Thyroid gland (tissue), 4 donors: ENCODE data around the gene MRPS11. TPM values are rescaled to one million over a fixed set of nuclear protein-coding genes. Genes with fewer than 3 reads are reported as not detected.

Source experiments
- DNase-seq, 2 donors: peaks; one replicate each; pipeline ENCODE4 v3.0.0-alpha.2; 2019
- H3K27ac ChIP-seq, 3 donors: fragments of 200-600 bp; sonication (generic); 1 replicate in 2 of 3; 2 replicates in 1 of 3; pipeline ENCODE4 v1.5.1; 2016 to 2019; ENCODE audit warnings: mild to moderate bottlenecking in 1 of 3, moderate library complexity in 1 of 3
- H3K27me3 ChIP-seq: fragments of 200-600 bp; sonication (generic); one replicate; pipeline ENCODE4 v1.5.1; 2019
- H3K36me3 ChIP-seq, 2 donors: fragments of 200-600 bp; sonication (generic); one replicate each; pipeline ENCODE4 v1.5.1; 2016 to 2019
- H3K4me1 ChIP-seq, 2 donors: fragments of 200-600 bp; sonication (generic); one replicate each; pipeline ENCODE4 v1.5.1; 2017 to 2019
- H3K4me3 ChIP-seq, 3 donors: fragments of 200-600 bp; sonication (generic); replicated peaks in 1 of 3; 1 replicate in 2 of 3; 2 replicates in 1 of 3; pipeline ENCODE4 v1.5.1; 2016; ENCODE audit warnings: mild to moderate bottlenecking in 1 of 3
- H3K9me3 ChIP-seq: fragments of 200-600 bp; sonication (generic); one replicate; pipeline ENCODE4 v1.5.1; 2017
- CTCF ChIP-seq, 6 experiments: fragments of 200-600 bp in 3 of 6; fragments of 450-650 bp in 3 of 6; sonication (generic) in 3 of 6; IDR thresholded peaks; one replicate each; pipeline ENCODE4 v1.5.1; 2016 to 2019; ENCODE audit warnings: antibody characterized with exemption in 6 of 6, mild to moderate bottlenecking in 2 of 6, inconsistent platforms in 1 of 6, moderate library complexity in 1 of 6
- POLR2A ChIP-seq, 2 donors: fragments of 450-650 bp; IDR thresholded peaks; one replicate each; pipeline ENCODE4 v1.6.1; 2017; ENCODE audit warnings: antibody characterized with exemption in 2 of 2, mild to moderate bottlenecking in 2 of 2, moderate library complexity in 1 of 2
- WGBS, 2 donors: methylation state at CpG; one replicate each; pipeline ENCODE4 v1.1.5; 2017; 5-methylcytosine and 5-hydroxymethylcytosine counted together
- intact Hi-C: fragments of 100-400 bp; cut with DNase I; formaldehyde crosslinking; loops from one replicate; pipeline ENCODE4 v1.15.1; 2023
- total RNA-seq, 4 donors: library from RNA; depleted of rRNA; stranded (reverse); fragments of >200 nt; gene quantifications; one replicate each; pipeline ENCODE4 v1.2.3, GENCODE V29; 2016

MRPS11 gene
- total RNA-seq, 4 donors from 2014 or later, result 44.2 to 95.3 (median 65.0) TPM

- Histone ChIP-seq H3K9me3 (no peaks in the 10 kb centered on the region), H3K4me3 (no peak overlapping the region), H3K27ac (no peak overlapping the region), H3K27me3 (no peaks in the 10 kb centered on the region), H3K4me1 (peaks cover 6 to 8% of the 10 kb centered on the region in 2 donors), H3K36me3 (peaks cover 17 to 29% of the 10 kb centered on the region in 2 donors)
- peak; percentile 19 to 76 (median 53) for TF ChIP-seq CTCF (IDR thresholded peaks at IDR 0.05)
- TF ChIP-seq POLR2A (IDR thresholded peaks at IDR 0.05), result no peak
- peak; percentile 66 to 72 for DNase-seq
- 23 to 32% methylated on average over 7 to 8 of the region's 9 CpGs for WGBS, 2 donors
- intact Hi-C loops, result no loop called here
Measured at GRCh38 chr15:88454867-88455810, 12.4 kb upstream of the MRPS11 start.

- TF ChIP-seq CTCF (IDR thresholded peaks at IDR 0.05) (no peak), POLR2A (IDR thresholded peaks at IDR 0.05) (no peak)
- no peak overlapping the region for H3K4me3 ChIP-seq
- DNase-seq, result no peak
- H3K36me3 ChIP-seq, result peaks cover 20 to 33% of the 10 kb centered on the region in 2 donors
- 92 to 96% methylated on average over 3 of the region's 3 CpGs for WGBS, 2 donors
- no peaks in the 10 kb centered on the region for H3K27me3 ChIP-seq
- H3K27ac ChIP-seq, result no peak overlapping the region
- intact Hi-C loops, result no loop called here
- no peaks in the 10 kb centered on the region for H3K9me3 ChIP-seq
- H3K4me1 ChIP-seq, result peaks cover 6 to 8% of the 10 kb centered on the region in 2 donors
Measured at GRCh38 chr15:88456733-88457132, 10.8 kb upstream of the MRPS11 start.

- H3K9me3 ChIP-seq, result no peaks in the 10 kb centered on the region
- intact Hi-C loops, result no loop called here
- H3K4me3 ChIP-seq, result no peak overlapping the region
- 67 to 71% methylated on average over 2 of the region's 2 CpGs for WGBS, 2 donors
- no peak overlapping the region for H3K27ac ChIP-seq
- peaks cover 19% of the 10 kb centered on the region in 2 donors for H3K4me1 ChIP-seq
- no peak for TF ChIP-seq CTCF (IDR thresholded peaks at IDR 0.05)
- TF ChIP-seq POLR2A (IDR thresholded peaks at IDR 0.05), result no peak
- no peak for DNase-seq
- H3K27me3 ChIP-seq, result no peaks in the 10 kb centered on the region
- peaks cover 40 to 41% of the 10 kb centered on the region in 2 donors for H3K36me3 ChIP-seq
Measured at GRCh38 chr15:88463870-88464532, 3.5 kb upstream of the MRPS11 start.

- no peak overlapping the region for H3K4me3 ChIP-seq
- H3K27me3 ChIP-seq, result no peaks in the 10 kb centered on the region
- DNase-seq, result peak in 1 of 2 donors; percentile 14
- peaks cover 19 to 35% of the 10 kb centered on the region in 2 donors for H3K4me1 ChIP-seq
- TF ChIP-seq POLR2A (IDR thresholded peaks at IDR 0.05) (no peak), CTCF (IDR thresholded peaks at IDR 0.05) (no peak)
- WGBS, 2 donors, result 95 to 97% methylated on average over 4 of the region's 4 CpGs
- no peaks in the 10 kb centered on the region for H3K9me3 ChIP-seq
- intact Hi-C loops, result loop anchor here (5.0 kb wide), 1 partner anchor 152 kb away; no protein-coding TSS in a partner anchor
- peaks cover 25 to 26% of the 10 kb centered on the region in 2 donors for H3K36me3 ChIP-seq
- H3K27ac ChIP-seq, result no peak overlapping the region
Measured at GRCh38 chr15:88465633-88466224, 1.8 kb upstream of the MRPS11 start.
